ENCODE results near the gene TMC4. TPM values are rescaled to one million over a fixed set of nuclear protein-coding genes. Genes with fewer than 3 reads are reported as not detected.

Gene TMC4
- total and polyA plus RNA-seq, 8 donors = 51.8 to 88.9 (median 59.9) TPM

DNA sequence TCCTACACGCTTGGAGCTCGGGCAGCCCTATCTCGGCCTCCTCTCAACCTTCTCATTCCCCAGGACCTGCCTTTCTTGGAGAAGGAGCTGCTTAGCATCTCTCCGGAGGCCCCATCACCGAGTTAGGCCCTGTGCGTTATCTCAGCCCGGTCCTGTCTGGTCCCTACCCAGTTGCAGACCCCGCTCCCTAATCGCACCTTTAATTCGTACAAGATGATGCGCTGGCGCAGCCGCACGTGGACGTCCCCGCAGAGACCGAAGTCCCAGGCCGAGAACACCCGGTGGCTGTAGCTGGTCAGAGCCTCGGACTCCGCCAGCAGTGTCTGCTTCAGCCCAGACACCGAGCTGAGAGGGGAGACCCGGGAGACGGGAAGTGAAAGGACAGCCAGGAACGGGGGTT is 7.7 kb downstream of the TMC4 start:
- DNase-seq (no peak), ATAC-seq (no peak), FAIRE-seq (no peak)
- no peaks in the 10 kb centered on the region for H3K27me3 ChIP-seq
- H3K9me3 ChIP-seq = no peaks in the 10 kb centered on the region
- H3K36me3 ChIP-seq = no peaks in the 10 kb centered on the region
- intact Hi-C loops (cut with DNase I) = no loop called here
- WGBS, 2 donors = 91 to 93% methylated on average over 25 of the region's 25 CpGs
- H3K4me3 ChIP-seq = no peak overlapping the region
- H3K4me1 ChIP-seq = peaks cover 9 to 19% (median 9%) of the 10 kb centered on the region in 3 donors
- TF ChIP-seq, protein P1, sequence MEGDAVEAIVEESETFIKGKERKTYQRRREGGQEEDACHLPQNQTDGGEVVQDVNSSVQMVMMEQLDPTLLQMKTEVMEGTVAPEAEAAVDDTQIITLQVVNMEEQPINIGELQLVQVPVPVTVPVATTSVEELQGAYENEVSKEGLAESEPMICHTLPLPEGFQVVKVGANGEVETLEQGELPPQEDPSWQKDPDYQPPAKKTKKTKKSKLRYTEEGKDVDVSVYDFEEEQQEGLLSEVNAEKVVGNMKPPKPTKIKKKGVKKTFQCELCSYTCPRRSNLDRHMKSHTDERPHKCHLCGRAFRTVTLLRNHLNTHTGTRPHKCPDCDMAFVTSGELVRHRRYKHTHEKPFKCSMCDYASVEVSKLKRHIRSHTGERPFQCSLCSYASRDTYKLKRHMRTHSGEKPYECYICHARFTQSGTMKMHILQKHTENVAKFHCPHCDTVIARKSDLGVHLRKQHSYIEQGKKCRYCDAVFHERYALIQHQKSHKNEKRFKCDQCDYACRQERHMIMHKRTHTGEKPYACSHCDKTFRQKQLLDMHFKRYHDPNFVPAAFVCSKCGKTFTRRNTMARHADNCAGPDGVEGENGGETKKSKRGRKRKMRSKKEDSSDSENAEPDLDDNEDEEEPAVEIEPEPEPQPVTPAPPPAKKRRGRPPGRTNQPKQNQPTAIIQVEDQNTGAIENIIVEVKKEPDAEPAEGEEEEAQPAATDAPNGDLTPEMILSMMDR (IDR thresholded peaks at IDR 0.05) = no peak
- no peak overlapping the region for H3K27ac ChIP-seq

DNA sequence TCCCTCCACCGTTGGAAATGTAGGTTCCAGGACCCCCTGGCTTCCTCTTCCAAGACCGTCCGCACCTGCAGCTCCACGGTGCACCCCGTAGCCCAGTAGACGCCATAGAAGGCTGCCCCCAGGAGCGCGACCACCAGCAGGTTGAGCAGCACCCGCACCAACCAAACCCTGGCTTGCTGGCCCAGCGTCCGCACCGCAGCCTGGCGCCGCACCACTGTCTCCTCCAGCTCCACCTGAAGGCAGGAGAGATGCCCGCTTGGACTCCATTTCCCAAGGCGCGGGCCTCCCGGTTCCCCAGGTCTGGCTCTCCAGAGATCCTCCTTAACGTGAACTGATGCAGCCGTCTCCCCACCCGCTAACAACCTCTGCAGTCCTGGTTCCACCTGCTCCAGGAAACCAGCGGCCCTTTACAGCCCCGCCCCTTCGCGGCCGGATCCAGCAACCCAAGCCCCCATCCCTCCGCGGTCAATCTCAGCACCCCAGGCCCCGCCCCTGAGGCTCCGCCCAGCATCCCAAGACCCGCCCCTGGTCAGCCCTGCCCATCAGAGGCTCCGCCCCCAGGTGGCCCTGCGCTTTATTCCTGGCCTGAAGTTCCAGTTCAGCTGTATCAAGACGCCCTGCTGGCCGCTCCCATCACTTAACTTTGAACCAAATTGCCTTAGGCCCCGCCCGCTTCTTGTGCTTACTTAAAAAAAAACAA is 8.4 kb downstream of the TMC4 start:
- no peak for FAIRE-seq
- peak in 5 of 6 donors; percentile 77 to 86 (median 79) for DNase-seq
- Histone ChIP-seq H3K27me3 (no peaks in the 10 kb centered on the region), H3K4me1 (peaks cover 9 to 19% (median 10%) of the 10 kb centered on the region in 3 donors), H3K9me3 (no peaks in the 10 kb centered on the region), H3K4me3 (no peak overlapping the region), H3K27ac (no peak overlapping the region), H3K36me3 (no peaks in the 10 kb centered on the region)
- TF ChIP-seq, protein P1 (IDR thresholded peaks at IDR 0.05) = no peak
- 18 to 26% methylated on average over 37 of the region's 37 CpGs for WGBS, 2 donors
- intact Hi-C loops (cut with DNase I) = no loop called here
- peak in 3 of 4 donors; percentile 3 to 35 (median 5) for ATAC-seq

DNA sequence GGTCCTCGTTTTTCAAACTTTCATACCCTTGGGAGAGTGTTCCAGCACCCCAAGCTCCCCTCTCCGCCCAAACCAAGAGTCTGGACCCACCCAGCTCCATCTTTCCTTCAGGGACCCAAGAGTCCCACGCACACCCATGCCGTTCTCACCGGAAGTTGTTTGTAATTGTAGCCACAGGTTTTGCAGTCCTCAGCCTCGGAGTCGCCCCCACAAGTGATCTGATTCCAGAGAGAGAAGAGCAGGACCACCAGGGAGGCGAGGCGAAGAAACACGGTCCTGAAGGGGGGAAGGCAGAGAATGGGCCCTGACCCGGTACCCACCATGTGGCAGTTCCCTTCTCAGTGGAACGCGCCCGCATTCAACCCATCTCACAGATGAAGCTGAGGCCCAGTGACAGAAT is 10.1 kb downstream of the TMC4 start:
- TF ChIP-seq, protein P1 (IDR thresholded peaks at IDR 0.05) = no peak
- Histone ChIP-seq H3K27me3 (no peaks in the 10 kb centered on the region), H3K4me3 (peak overlapping the region in 1 of 4 donors; percentile 32), H3K27ac (peak overlapping the region in 1 of 4 donors; percentile 4), H3K9me3 (no peaks in the 10 kb centered on the region), H3K36me3 (peaks cover 0 to 1% (median 0%) of the 10 kb centered on the region in 3 donors), H3K4me1 (peaks cover 9 to 23% (median 14%) of the 10 kb centered on the region in 3 donors)
- intact Hi-C loops (cut with DNase I) = no loop called here
- DNase-seq (no peak), FAIRE-seq (no peak), ATAC-seq (no peak)
- 50 to 73% methylated on average over 14 of the region's 14 CpGs for WGBS, 2 donors

DNA sequence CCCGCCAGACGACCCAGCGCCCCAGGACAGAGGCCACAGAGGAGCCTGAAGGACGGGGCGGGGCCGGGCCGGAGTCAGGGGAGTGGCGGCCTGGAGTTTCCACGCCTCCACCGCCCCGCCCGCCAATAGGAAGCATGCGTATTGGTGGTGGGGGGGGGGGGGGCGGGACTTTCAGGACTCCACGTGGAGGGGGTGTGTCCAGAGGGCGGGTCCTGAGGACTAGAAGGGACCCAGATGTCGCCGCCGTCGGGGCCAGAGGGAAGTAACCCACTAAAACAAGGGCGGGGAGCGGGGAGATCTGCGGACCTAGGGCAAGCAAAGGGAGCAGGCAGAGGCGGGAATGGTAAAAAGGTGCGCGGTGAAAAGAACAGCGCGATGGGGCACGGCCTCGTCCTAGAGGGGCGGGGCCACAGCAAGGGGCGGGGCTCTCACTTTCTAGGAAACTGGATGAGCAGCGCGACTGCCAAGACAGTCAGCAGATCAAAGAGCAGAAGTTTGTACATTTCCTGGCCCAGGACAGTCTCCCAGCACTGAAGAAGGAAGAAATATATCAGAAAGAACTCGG is 10.6 kb downstream of the TMC4 start:
- intact Hi-C loops (cut with DNase I) = no loop called here
- DNase-seq (peak; percentile 80 to 93 (median 88)), FAIRE-seq (no peak), ATAC-seq (peak; percentile 46 to 66 (median 66))
- Histone ChIP-seq H3K4me1 (peaks cover 9 to 23% (median 14%) of the 10 kb centered on the region in 3 donors), H3K27me3 (no peaks in the 10 kb centered on the region), H3K36me3 (peaks cover 0 to 5% (median 0%) of the 10 kb centered on the region in 3 donors), H3K4me3 (peak overlapping the region in 2 of 4 donors; percentile 20 to 32), H3K9me3 (no peaks in the 10 kb centered on the region), H3K27ac (peak overlapping the region in 1 of 4 donors; percentile 4)
- TF ChIP-seq, protein P1 (IDR thresholded peaks at IDR 0.05) = no peak
- WGBS, 2 donors = 1% methylated on average over 28 to 34 of the region's 35 CpGs

DNA sequence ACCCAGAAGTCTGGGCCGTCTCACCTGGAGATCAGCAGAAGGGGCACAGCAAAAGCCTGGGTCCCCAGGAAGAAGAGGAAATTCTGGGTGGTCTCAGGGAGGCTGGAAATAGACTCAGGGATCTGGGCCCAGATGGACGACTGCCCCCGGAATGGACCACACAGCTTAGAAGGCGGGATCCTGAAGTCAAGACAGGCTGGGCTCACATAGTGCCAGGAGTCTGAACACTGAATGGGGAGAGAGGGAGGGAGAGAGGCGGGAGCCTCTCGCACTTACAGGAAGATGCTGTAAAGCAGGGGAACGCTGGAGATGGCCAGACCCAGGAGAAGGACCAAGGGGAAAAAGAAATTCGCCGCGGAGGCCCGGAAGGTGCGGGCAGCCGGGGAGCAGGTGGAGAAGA is 12.1 kb downstream of the TMC4 start:
- FAIRE-seq (no peak), ATAC-seq (no peak), DNase-seq (no peak)
- H3K9me3 ChIP-seq = no peaks in the 10 kb centered on the region
- peaks cover 3 to 18% (median 8%) of the 10 kb centered on the region in 3 donors for H3K36me3 ChIP-seq
- TF ChIP-seq, protein P1 (IDR thresholded peaks at IDR 0.05) = no peak
- intact Hi-C loops (cut with DNase I) = no loop called here
- H3K27me3 ChIP-seq = no peaks in the 10 kb centered on the region
- H3K4me3 ChIP-seq = peak overlapping the region in 2 of 4 donors; percentile 43 to 76
- WGBS, 2 donors = 29 to 42% methylated on average over 11 to 13 of the region's 13 CpGs
- peak overlapping the region in 2 of 4 donors; percentile 87 to 88 for H3K27ac ChIP-seq
- H3K4me1 ChIP-seq = peaks cover 9 to 23% (median 14%) of the 10 kb centered on the region in 3 donors

All from pancreas (tissue), 10 donors.